NCI-H1436 (cell line): ENCODE results near the gene RTP2.

ENCODE experiments used
- DNase-seq: peaks from one replicate; lab custom pipeline; 2025; lab: John Stamatoyannopoulos, UW

The RTP2 gene

DNA sequence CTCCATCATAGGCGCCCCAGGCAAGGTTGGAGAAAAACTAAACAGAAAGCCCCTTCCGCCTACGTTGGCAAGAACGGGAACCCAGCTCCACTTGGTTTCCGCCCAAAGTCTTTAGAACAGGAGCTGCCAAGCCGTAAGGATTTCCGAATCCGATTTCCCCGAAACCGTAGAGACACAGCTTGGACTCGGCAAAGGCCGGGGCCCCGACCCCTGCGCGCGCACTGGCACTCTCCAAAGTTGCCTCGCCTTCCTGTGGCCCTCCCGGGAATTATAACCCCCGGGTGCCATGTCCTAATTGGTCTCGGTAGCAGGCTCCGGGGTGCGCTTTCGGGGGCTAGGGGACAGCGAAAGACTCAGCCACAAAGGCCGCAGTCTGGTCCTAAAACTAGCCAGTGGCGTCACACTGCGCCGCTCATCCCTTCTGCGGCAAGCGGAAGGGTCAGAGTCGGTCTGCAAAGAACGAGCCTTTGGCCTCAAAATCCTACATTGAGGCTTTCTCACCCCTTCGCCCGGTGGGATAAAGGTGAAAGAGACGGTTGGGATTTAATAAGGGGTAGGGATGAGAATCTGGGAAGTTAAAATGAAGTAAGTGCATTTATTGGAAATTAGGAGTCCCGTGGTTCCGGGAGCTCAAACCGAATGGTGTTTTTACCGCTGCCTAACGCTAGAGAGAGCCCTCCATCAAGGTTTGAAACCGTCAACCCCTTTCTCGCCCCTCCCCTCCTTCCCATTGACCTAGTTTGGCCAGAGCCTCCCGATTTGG lies 36.2 kb upstream of the RTP2 start:
- peak; percentile 90 for DNase-seq

GRCh38 chr3:187738071-187738330 lies 35.6 kb upstream of the RTP2 start:
- no peak for DNase-seq

DNA sequence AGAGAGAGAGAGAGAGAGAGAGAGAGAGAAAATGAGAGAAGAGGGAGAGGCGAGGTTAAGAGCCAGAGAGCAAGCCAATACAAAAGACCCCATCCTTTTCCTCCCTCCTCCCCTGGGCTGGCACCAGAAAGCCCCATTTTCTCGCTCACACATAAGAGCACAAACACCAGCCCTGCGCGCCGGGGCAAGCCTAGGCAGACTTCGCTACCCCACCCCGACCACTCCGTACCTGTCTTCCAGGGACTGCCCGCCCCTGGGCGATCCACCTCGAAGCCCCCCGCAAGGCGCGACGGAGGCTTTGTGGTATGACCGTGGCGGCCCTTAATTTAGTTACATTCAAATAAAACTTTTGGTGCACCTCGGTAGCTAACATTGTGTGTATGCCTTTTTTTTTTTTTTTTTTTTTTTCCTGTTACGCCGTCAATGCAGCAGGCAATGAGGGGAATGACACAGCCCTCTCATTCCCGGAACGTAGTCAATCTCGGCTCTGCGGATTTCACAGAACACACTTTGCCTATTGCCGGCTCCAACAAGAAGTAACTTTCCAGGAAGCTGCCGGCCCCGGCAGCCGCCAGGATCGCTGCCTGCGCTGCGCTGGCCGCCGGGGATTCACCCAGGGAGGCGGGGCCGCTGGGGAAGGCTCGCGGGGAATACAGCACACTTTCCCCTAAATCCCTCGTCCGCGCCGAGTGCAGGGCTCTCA lies 35.2 kb upstream of the RTP2 start:
- DNase-seq, result peak; percentile 22

- DNase-seq, result no peak
Measured at GRCh38 chr3:187737006-187737367, 34.6 kb upstream of the RTP2 start.

- DNase-seq, result no peak
Measured at GRCh38 chr3:187736418-187736871, 34.1 kb upstream of the RTP2 start.

GRCh38 chr3:187735837-187736236 lies 33.5 kb upstream of the RTP2 start:
- DNase-seq, result no peak

- DNase-seq, result no peak
Measured at GRCh38 chr3:187735383-187735782, 33.0 kb upstream of the RTP2 start.

DNA sequence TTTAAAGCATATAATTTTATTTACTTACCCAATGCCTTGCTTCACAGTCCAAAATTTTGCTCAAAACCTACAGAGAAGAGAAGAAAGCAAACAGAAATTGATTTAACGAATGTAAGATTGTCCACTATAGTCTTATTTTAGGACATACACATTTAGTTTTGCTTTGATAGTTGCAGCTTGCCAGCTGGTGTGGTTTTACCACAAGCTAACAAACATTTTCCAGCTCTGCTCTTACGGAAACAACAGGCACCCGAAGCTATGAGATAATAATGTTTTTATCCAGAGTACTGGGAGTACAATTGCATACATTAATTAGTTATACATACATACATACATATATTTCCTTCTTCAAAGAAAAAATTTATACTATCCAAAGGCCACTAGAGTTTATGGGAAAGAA lies 32.5 kb upstream of the RTP2 start:
- no peak for DNase-seq

- no peak for DNase-seq
Measured at GRCh38 chr3:187733371-187733770, 31.0 kb upstream of the RTP2 start.

GRCh38 chr3:187729598-187729997 lies 27.2 kb upstream of the RTP2 start:
- no peak for DNase-seq

- no peak for DNase-seq
Measured at GRCh38 chr3:187728940-187729583, 26.7 kb upstream of the RTP2 start.

DNA sequence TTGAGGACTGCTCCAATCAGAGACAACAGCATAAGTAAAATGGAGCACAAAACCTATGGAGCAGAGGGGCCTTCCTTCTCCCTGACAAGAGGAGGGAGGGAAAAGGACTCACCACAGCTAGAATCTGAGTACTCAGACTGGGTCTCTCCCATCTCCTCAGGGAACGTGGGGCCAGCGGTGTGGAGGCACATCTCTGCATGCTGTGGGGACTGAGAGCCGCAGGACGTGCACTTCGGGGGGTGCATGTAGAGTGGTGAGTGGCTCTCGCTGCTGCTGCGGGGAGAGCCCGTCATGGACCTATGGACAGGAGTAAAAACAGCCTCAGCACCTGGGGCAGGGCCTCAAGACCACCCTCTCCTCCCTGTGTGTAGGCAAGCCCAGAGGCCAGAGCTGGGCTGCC lies 25.9 kb upstream of the RTP2 start:
- no peak for DNase-seq

GRCh38 chr3:187726564-187726963 lies 24.2 kb upstream of the RTP2 start:
- DNase-seq, result no peak

DNA sequence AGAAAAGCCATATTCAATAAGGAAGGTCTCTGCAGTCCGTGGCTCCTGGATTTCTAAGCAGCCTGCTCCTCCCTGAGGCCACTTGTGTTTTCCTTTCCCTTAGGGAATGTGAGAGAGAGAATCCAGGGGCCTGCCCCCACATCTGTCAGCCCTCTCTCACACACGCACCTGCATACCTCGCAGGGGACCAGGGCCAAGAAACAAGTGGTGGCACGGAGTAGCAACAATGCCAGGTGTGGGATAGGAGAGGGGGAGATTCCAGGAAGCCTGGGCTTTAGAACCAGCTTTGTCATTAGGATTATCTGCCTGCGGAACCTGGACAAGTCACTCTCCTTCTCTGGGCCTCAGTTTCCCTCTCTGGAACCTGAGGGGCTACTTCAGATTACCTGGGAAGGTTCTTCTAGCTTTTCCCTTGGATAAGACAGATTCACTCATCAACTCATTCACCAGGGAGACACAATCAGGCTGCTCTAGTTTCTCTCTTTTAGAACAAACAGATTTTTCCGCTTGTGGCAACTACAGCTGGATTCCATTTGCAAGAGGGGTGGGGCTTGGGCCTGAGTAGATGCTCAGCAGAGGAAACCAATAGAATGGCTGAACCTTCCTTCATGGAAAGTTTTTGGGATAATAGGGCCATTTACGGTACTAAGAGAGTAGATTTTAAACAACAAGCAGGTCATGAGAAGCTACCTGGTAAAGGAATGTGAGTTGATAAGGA lies 23.5 kb upstream of the RTP2 start:
- no peak for DNase-seq

DNA sequence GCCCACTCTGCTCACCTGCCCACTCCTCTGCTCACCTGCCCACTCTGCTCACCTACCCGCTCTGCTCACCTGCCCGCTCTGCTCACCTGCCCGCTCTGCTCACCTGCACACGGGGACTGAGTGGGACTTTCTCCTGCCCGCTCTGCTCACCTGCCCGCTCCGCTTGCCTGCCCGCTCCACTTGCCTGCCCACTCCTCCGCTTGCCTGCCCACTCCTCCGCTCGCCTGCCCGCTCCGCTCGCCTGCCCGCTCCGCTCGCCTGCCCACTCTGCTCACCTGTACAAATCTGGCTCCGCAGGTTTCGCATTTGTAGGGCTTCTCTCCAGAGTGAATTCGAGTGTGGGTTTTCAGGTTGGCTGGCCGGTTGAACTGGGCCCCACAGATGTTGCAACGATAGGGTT lies 22.9 kb upstream of the RTP2 start:
- DNase-seq, result no peak

GRCh38 chr3:187722206-187722612 lies 19.9 kb upstream of the RTP2 start:
- DNase-seq, result no peak

DNA sequence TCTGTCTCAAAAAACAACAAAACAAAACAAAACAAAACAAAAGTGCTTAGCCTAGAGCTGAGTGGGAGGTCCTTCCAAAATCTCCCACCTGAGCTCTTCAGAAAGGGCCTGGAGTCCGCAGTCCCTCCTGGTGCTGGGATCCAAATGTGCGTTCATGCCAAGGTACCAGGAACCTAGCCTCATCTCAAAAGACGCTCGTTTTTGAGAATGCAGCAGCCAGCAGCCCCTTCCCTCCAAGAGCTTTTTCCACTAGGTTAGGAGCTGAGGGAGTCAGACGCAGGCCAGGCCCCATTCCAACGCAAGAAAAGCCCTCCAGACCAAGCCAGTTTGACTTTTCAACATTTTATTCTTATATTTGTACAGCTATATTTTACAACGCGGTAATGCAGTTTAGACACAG lies 18.7 kb upstream of the RTP2 start:
- no peak for DNase-seq

GRCh38 chr3:187720337-187720670 lies 17.9 kb upstream of the RTP2 start:
- DNase-seq, result no peak

DNA sequence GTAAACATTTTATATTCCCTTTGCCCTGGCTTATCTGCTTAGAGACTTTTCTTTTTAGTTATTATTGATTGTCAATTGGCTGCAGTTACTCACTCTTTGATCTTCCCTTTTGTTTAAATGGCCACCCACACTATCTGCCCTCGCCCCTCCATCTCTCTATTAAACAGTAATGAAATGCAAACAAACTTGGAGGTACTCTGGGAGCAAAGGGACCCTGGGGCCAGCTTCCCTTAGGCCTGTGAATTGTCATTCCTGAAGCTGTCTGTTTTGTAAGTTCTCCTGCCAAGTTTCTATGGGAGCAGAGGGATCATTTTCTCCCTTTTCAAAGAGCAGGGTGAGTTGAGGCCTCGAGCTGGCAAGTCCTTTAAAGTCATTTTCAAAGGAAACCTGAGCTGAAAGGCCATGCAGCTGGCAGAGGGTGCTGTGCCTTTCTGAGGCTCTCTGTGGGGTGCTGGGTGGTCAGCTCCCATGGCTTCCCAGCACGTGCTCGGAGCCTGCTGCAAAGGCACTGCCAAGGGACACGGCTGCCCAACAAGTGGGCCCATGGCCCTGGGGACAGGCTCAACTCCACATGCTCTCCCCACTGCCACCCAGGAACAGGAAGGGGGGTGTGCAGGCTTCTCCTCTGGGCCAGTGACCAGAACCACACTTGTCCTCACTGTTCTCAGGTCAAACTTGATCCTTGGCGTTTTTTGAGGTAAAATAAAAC lies 17.4 kb upstream of the RTP2 start:
- no peak for DNase-seq

- DNase-seq, result no peak
Measured at GRCh38 chr3:187718802-187719201, 16.4 kb upstream of the RTP2 start.

DNA sequence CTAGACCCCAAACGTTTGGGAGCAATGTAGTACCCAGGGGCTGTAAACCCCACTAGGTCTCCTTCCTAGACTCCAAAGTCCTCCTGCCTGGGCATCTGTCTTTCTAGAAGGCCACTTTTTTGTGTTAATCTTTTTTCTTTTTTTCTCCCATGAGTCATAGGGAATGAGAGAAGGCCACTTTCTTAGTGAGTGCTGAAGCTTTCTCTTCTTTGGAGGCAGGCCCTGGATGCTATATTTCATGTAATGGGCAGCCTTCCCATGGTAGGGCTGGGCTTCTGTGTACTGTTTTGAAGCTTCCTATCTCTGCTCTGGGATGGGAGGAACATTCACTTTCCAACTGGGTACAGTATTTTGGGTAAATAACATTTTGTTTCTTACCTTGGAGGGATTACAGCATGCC lies 15.2 kb upstream of the RTP2 start:
- DNase-seq, result no peak

DNA sequence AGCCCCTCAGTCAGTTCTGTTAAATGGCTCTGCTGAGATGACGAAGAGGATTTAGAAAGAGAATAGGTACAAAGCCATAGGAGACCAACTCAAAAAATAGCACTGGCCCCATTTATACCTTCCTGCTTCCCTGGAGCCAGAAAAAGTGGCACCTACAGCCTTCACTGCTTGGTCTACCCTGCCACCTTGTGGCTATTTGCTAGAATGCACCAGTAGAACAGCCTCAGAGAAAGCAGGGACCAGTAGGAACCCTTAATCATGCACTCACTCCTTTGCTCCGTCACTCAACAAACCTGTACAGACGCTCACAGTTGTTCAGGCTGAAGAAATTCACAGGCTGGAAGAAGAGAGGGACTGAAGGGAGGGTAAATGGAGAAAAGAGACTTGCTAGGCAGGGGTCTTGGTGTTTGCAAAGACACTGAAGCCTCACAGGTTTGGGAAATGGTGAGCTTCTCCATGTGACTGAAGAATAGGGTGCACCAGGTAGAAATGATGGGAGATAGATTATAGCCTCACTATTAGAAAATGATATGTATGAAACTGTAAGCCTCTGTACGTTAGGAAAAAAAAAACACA lies 12.1 kb upstream of the RTP2 start:
- peak; percentile 68 for DNase-seq
